ENCODE results near the gene MYDGF. TPM values are rescaled to one million over a fixed set of nuclear protein-coding genes. Genes with fewer than 3 reads are reported as not detected.

Gene MYDGF
- total RNA-seq, 1 donor: 112 TPM

- no peak for DNase-seq (ENCODE audit: low read depth)
- no peak for TF ChIP-seq CTCF (IDR thresholded peaks at IDR 0.05; ENCODE audit: insufficient read depth, low read length)
- no peak overlapping the region for H3K4me3 ChIP-seq (ENCODE audit: low read depth, low read length)
These were observed 20.6 kb downstream of the MYDGF start for GRCh38 chr19:4649392-4650047.

GRCh38 chr19:4647676-4648644, 22.2 kb downstream of the MYDGF start:
- H3K4me3 ChIP-seq (ENCODE audit: low read depth, low read length): no peak overlapping the region
- TF ChIP-seq CTCF (IDR thresholded peaks at IDR 0.05; ENCODE audit: insufficient read depth, low read length): peak; percentile 35
- DNase-seq (ENCODE audit: low read depth): peak; percentile 48

DNA sequence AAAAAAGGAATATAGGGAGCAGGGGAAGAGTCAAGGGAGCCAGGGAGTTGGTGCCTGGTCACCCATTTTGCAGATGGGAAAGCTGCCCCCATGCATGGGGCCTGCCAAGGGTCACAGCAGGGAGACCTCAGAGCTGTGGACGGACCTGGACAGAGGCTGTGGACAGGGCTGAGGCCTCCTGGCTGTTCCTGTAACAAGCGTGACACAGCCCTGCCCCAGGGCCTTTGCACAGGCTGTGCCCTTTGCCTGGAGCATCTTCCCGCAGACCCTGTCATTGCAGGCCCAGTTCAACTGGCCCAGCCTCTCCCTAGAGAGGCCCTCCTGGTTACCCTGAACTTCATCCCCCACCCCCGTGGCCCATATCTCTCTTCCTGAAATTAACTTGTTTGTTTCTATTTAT, 24.4 kb downstream of the MYDGF start:
- DNase-seq (ENCODE audit: low read depth): no peak
- no peak overlapping the region for H3K4me3 ChIP-seq (ENCODE audit: low read depth, low read length)
- no peak for TF ChIP-seq CTCF (IDR thresholded peaks at IDR 0.05; ENCODE audit: insufficient read depth, low read length)

DNA sequence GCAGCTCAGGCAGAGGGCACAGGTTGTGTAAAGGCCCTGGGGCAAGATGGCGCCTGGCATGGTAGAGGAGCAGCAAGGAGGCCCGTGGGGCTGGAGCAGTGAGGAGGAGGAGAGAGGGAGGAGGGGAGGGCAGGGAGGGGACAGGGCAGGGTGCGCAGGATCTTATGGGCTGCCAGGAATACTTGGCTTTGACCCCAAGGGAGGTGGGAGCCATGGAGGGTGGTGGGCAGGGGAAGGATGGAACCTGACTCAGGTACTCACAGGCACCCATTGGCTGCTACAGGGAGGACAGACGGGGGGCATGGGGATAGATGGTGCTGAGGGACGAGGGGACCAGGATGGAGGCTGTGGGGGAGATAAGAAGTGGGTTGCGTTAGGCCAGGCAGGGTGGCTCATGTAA, 27.5 kb downstream of the MYDGF start:
- no peak overlapping the region for H3K4me3 ChIP-seq (ENCODE audit: low read depth, low read length)
- no peak for DNase-seq (ENCODE audit: low read depth)
- no peak for TF ChIP-seq CTCF (IDR thresholded peaks at IDR 0.05; ENCODE audit: insufficient read depth, low read length)

- no peak for TF ChIP-seq CTCF (IDR thresholded peaks at IDR 0.05; ENCODE audit: insufficient read depth, low read length)
- H3K4me3 ChIP-seq (ENCODE audit: low read depth, low read length): no peak overlapping the region
- no peak for DNase-seq (ENCODE audit: low read depth)
These were observed 29.0 kb downstream of the MYDGF start for GRCh38 chr19:4641132-4641531.

- TF ChIP-seq CTCF (IDR thresholded peaks at IDR 0.05; ENCODE audit: insufficient read depth, low read length): no peak
- no peak for DNase-seq (ENCODE audit: low read depth)
- H3K4me3 ChIP-seq (ENCODE audit: low read depth, low read length): peak overlapping the region; percentile 80
These were observed 29.7 kb downstream of the MYDGF start for GRCh38 chr19:4640247-4641000.

All from fibroblast of the aortic adventitia (primary cell).